Natural killer cell (primary cell): ENCODE data around the gene JARID2. TPM values are rescaled to one million over a fixed set of nuclear protein-coding genes. Genes with fewer than 3 reads are reported as not detected.

Source experiments
- ATAC-seq, 3 donors: fragments of 150-1000 bp in 2 of 3; fragments of 200-7000 bp in 1 of 3; cut with Tn5 transposase; 1 replicate in 1 of 3; 2 replicates in 2 of 3; pipeline ENCODE4 v1.10.0; 2021; ENCODE audit warnings: mild to moderate bottlenecking in 2 of 3, moderate library complexity in 2 of 3
- DNase-seq, 2 donors: peaks; one replicate each; pipeline versions ENCODE4 v3.0.0 to v3.0.0-alpha.2; 2013 to 2021; ENCODE audit warnings: mixed read lengths in 1 of 2
- H3K27ac ChIP-seq: one replicate; pipeline ENCODE4 v1.5.1; 2013; ENCODE audit warnings: mild to moderate bottlenecking, low read length
- H3K27me3 ChIP-seq: one replicate; pipeline ENCODE4 v1.6.1; 2013; ENCODE audit warnings: low read length; ENCODE audit not compliant: control insufficient read depth, insufficient read depth
- H3K36me3 ChIP-seq: one replicate; pipeline ENCODE4 v1.6.1; 2013; ENCODE audit warnings: low read length; ENCODE audit not compliant: control insufficient read depth, insufficient read depth
- H3K4me1 ChIP-seq: one replicate; pipeline ENCODE4 v1.6.1; 2013; ENCODE audit warnings: low read length; ENCODE audit not compliant: control insufficient read depth, insufficient read depth
- H3K4me3 ChIP-seq: one replicate; pipeline ENCODE4 v1.5.1; 2013; ENCODE audit warnings: low read length
- H3K9me3 ChIP-seq: one replicate; pipeline ENCODE4 v1.6.1; 2013; ENCODE audit warnings: low read length; ENCODE audit not compliant: control insufficient read depth, insufficient read depth
- H3K27ac Mint-ChIP-seq, 2 donors: one replicate each; pipeline ENCODE4 v1.8.0; 2022; ENCODE audit warnings: mild to moderate bottlenecking in 2 of 2, mixed read lengths in 2 of 2, moderate library complexity in 1 of 2
- H3K27me3 Mint-ChIP-seq, 2 donors: one replicate each; pipeline ENCODE4 v1.8.0; 2022; ENCODE audit warnings: low read depth in 2 of 2, mixed read lengths in 2 of 2
- H3K36me3 Mint-ChIP-seq: one replicate; pipeline ENCODE4 v1.8.0; 2022; ENCODE audit warnings: mixed read lengths
- H3K4me1 Mint-ChIP-seq, 2 donors: one replicate each; pipeline ENCODE4 v1.8.0; 2022; ENCODE audit warnings: mixed read lengths in 2 of 2
- H3K4me3 Mint-ChIP-seq: one replicate; pipeline ENCODE4 v1.8.0; 2022; ENCODE audit warnings: mild to moderate bottlenecking, moderate library complexity, mixed read lengths
- H3K9me3 Mint-ChIP-seq, 2 donors: one replicate each; pipeline ENCODE4 v1.8.0; 2022; ENCODE audit warnings: mixed read lengths in 2 of 2
- CTCF ChIP-seq: fragments of 200-600 bp; IDR thresholded peaks from one replicate; pipeline ENCODE4 v1.8.0; 2022; ENCODE audit warnings: antibody characterized with exemption
- WGBS: methylation state at CpG from one replicate; pipeline ENCODE4 v1.1.7; 2013; ENCODE audit warnings: missing lambda C conversion rate; ENCODE audit not compliant: insufficient coverage; 5-methylcytosine and 5-hydroxymethylcytosine counted together
- intact Hi-C: fragments of 100-400 bp; cut with micrococcal nuclease; formaldehyde crosslinking; loops from one replicate; pipeline ENCODE4 v1.14.2; 2022
- total RNA-seq, 4 donors: library from RNA; stranded (reverse); fragments of 120-200 nt in 1 of 4; gene quantifications; one replicate each; pipeline versions ENCODE4 v1.2.3 to v1.2.4, GENCODE V29; 2013 to 2022

JARID2 gene
- total RNA-seq, 3 donors from 2014 or later (not counting 1 experiment from before 2014, with no cell fraction given): 49.9 to 60.9 (median 60.5) TPM

- Mint-ChIP-seq H3K36me3 (no peaks in the 10 kb centered on the region), H3K27ac (peak overlapping the region; percentile 47 to 62), H3K27me3 (no peaks in the 10 kb centered on the region), H3K4me3 (no peak overlapping the region), H3K4me1 (peaks cover 82 to 90% of the 10 kb centered on the region in 2 donors), H3K9me3 (no peaks in the 10 kb centered on the region)
- H3K27me3 ChIP-seq: no peaks in the 10 kb centered on the region
- no peaks in the 10 kb centered on the region for H3K9me3 ChIP-seq
- H3K27ac ChIP-seq: no peak overlapping the region
- TF ChIP-seq CTCF: peak; percentile 58
- DNase-seq: peak in 1 of 2 donors; percentile 55
- no peak overlapping the region for H3K4me3 ChIP-seq
- no peaks in the 10 kb centered on the region for H3K36me3 ChIP-seq
- intact Hi-C loops: loop anchor here (5.0 kb wide), 1 partner anchor 1178 kb away; no protein-coding TSS in a partner anchor
- peaks cover 35% of the 10 kb centered on the region for H3K4me1 ChIP-seq
- peak; percentile 22 to 68 (median 53) for ATAC-seq
- WGBS: 51% methylated on average over 14 of the region's 14 CpGs
Observed at GRCh38 chr6:15389765-15390723, 144.2 kb downstream of the JARID2 start.

- Histone ChIP-seq H3K27ac (no peak overlapping the region), H3K9me3 (no peaks in the 10 kb centered on the region), H3K4me3 (no peak overlapping the region), H3K27me3 (no peaks in the 10 kb centered on the region), H3K4me1 (peaks cover 30% of the 10 kb centered on the region), H3K36me3 (no peaks in the 10 kb centered on the region)
- Mint-ChIP-seq H3K36me3 (no peaks in the 10 kb centered on the region), H3K4me1 (peaks cover 69 to 75% of the 10 kb centered on the region in 2 donors), H3K9me3 (no peaks in the 10 kb centered on the region), H3K27ac (peak overlapping the region in 1 of 2 donors; percentile 47), H3K4me3 (no peak overlapping the region), H3K27me3 (no peaks in the 10 kb centered on the region)
- TF ChIP-seq CTCF: no peak
- 85% methylated on average over 1 of the region's 1 CpG for WGBS
- ATAC-seq (no peak), DNase-seq (no peak)
- intact Hi-C loops: loop anchor here (5.0 kb wide), 1 partner anchor 1179 kb away; no protein-coding TSS in a partner anchor
Observed at GRCh38 chr6:15391500-15391899, 145.6 kb downstream of the JARID2 start.

GRCh38 chr6:15392182-15392581 lies 146.3 kb downstream of the JARID2 start:
- DNase-seq: no peak
- H3K4me1 Mint-ChIP-seq: peaks cover 62 to 70% of the 10 kb centered on the region in 2 donors
- Histone ChIP-seq H3K9me3 (no peaks in the 10 kb centered on the region), H3K4me1 (peaks cover 23% of the 10 kb centered on the region), H3K27ac (no peak overlapping the region), H3K36me3 (no peaks in the 10 kb centered on the region), H3K4me3 (no peak overlapping the region), H3K27me3 (no peaks in the 10 kb centered on the region)
- no peak overlapping the region for H3K4me3 Mint-ChIP-seq
- no peak for TF ChIP-seq CTCF
- intact Hi-C loops: loop anchor here (5.0 kb wide), 1 partner anchor 1180 kb away; no protein-coding TSS in a partner anchor
- H3K36me3 Mint-ChIP-seq: no peaks in the 10 kb centered on the region
- no peaks in the 10 kb centered on the region for H3K9me3 Mint-ChIP-seq
- WGBS: 76% methylated on average over 6 of the region's 6 CpGs
- H3K27me3 Mint-ChIP-seq: no peaks in the 10 kb centered on the region
- peak overlapping the region in 1 of 2 donors; percentile 47 for H3K27ac Mint-ChIP-seq
- no peak for ATAC-seq
